HTR-8/SVneo (cell line): ENCODE data around the gene OR6C76.
"Not testable (repeated sequence)": the region's sequence is repeated elsewhere in the genome, so short reads cannot be mapped to it uniquely, and the experiment has no call there.

ENCODE experiments used
- DNase-seq: peaks from one replicate; pipeline ENCODE4 v3.0.0; 2011; ENCODE audit warnings: low spot score, mixed read lengths; ENCODE audit not compliant: insufficient read length
- FAIRE-seq: peaks from 2 replicates; lab custom pipeline; 2011; peaks lifted over from hg19 to GRCh38; lab: Jason Lieb, UNC

The OR6C76 gene

DNA sequence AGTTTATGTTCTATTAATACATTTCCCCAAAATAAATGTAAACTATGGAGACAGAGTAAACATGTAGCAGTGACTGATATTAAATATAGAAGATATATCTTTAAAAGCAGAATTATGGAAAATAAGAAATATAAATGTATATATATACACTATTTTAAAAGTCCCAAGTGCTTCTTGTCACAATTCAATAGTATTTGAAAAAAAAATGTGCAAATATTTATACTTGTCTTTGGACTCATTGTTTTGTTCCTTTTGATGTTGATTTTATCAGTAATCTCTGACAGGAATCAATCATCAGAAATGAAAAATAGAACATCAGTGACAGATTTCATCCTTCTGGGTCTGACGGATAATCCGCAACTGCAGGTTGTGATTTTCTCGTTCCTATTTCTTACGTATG, at the start of gene OR6C76:
TSS of gene OR6C76 (plus strand) at position 301 of the 400 bp plus-strand sequence. CDS start at position 301, 0 bp downstream.
- FAIRE-seq (no peak), DNase-seq (no peak)

DNA sequence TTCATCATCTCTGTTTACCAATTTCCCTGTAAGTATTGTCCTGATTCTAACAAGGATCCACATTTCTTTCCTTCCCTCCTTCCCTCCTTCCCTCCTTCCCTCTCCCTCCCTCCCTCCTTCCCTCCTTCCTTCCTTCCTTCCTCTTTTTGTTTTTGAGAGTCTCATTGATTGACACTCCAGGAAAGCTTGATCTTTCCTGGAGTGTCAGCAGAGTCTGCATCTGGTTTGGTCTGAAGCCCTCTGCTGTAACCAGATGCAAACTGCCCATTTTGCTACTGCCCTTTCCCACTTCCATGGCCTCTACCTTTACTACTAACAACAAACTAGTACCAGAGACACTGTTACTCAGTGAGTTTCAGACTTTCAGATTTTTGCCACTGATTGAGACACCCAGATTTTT, 40.2 kb upstream of the OR6C76 start:
- FAIRE-seq (no peak), DNase-seq (no peak)

DNA sequence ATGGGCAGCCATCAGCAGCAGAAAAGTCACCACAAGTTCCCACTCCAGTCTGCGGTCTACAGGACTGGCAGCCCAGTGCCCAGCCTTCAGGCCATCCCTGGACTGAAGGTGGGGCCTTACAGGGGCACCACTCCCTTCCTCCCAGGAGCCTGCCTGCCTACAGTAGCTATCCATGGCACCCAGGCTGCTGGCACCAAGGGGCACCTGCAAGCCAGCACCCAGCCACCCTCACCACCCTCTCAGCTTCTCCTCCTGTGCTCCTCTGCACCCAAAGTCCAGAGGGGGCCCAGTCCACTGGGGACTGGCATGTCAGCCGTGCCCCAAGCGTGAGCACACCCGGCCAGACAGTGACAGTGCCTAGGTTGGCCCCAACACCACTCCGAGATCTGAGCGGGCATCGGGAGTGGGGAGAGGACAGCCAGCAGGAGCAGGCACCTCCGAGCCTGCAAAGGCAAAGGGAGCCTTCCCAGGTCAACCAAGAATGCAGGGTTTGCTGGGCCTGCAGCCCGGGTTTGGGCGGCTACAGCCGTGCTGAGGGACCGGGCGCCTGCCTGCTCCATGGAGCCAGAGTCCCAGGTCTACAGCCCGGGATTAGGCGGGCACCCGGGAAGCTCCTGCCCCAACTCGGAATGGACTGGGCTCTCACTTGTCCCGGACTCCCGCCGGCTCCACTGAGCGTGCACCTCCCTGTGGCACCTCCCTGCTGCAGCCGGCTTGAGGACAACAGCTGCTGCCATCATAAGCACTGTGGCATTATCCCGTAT, 33.8 kb upstream of the OR6C76 start:
- DNase-seq (no peak), FAIRE-seq (no peak)

DNA sequence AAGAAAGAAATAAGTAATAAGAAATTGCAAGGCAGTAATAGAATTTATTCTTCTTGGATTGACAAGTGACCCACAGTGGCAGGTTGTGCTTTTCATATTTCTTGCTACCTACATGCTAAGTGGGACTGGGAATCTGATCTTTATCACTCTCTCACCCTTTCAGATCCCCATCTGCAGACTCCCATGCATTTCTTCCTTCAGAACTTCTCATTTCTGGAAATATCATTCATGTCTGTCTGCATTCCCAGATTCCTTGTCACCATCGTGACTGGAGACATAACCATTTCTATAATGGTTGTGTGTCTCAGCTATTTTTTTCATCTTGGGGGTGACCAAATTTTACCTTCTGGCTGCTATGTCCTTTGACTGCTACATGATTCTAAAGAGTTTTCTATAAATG, 29.7 kb upstream of the OR6C76 start:
- DNase-seq (no peak), FAIRE-seq (no peak)

DNA sequence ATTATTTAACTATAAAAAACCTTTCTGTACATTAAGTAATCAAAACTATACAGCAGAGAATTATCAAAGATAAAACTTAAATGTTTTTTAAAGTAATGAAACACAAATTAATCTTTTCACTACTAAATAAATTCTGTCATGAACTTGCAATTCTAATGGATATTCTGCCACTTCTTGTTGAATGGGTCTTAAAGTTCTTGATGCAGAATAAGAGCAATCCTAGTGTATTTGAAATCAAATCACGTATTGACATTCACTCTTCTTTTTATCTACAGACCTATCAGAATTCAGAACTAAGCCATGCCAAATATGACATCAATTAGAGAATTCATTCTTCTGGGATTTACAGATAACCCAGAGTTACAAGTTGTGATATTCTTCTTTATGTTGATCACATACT, 25.8 kb upstream of the OR6C76 start, which contains the start of gene OR6C65:
TSS of gene OR6C65 (plus strand) at position 301 of the 400 bp plus-strand sequence. CDS start at position 301, 0 bp downstream.
- DNase-seq = no peak
- FAIRE-seq = no peak

DNA sequence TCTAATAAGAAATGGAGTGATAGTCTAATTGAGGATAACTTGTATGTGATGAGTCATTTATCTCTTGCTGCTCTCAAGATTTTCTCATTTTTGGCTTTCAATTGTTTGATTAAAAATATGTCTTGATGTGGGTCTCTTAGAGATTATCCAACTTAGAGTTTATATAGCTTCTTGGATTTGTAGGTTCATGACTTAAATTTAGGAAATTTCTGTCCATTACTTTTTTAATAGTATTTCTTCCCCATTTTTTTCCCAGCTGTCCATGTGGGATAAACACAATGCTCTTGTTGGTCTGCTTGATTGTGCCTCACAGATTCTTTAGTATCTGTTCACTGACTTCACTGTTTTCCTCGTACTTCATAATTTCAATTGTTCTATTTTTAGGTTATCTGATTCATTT, 18.2 kb upstream of the OR6C76 start:
- FAIRE-seq = no peak
- no peak for DNase-seq

DNA sequence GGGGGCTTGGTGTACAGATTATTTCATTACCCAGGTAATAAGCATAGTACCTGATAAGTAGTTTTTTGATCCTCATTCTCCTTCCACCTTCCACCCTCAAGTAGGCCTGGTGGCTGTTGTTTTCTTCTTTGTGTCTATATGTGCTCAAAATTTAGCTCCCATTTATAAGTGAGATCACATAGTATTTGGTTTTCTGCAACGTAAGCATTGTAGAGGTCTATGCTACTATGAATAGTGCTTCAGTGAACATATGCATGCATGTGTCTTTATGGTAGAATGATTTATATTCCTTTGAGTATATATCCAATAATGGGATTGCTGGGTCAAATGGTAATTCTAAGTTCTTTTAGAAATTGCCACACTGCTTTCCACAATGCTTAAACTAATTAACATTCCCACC, 16.9 kb upstream of the OR6C76 start:
- DNase-seq, FAIRE-seq: not testable (repeated sequence)

DNA sequence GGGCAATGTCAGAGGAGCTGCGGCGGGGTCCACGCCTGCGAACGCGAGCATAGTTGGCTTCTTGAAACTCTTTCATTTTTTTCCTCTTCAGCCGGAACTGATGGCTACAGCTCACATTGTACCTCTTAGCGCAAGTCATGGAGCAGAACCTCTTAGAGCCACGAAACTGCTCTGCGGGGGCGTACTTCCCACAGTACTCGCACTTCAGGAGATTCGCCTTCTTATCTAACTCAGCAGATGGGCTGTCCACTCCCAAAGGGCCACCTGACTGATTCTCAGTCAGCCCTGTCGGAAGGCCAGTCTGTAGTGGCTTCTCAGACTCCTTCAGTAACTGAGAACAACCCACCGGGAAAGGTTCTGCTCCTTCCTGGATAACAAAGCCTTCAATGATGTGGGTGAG, 13.9 kb upstream of the OR6C76 start:
- not testable (repeated sequence) for FAIRE-seq, DNase-seq

DNA sequence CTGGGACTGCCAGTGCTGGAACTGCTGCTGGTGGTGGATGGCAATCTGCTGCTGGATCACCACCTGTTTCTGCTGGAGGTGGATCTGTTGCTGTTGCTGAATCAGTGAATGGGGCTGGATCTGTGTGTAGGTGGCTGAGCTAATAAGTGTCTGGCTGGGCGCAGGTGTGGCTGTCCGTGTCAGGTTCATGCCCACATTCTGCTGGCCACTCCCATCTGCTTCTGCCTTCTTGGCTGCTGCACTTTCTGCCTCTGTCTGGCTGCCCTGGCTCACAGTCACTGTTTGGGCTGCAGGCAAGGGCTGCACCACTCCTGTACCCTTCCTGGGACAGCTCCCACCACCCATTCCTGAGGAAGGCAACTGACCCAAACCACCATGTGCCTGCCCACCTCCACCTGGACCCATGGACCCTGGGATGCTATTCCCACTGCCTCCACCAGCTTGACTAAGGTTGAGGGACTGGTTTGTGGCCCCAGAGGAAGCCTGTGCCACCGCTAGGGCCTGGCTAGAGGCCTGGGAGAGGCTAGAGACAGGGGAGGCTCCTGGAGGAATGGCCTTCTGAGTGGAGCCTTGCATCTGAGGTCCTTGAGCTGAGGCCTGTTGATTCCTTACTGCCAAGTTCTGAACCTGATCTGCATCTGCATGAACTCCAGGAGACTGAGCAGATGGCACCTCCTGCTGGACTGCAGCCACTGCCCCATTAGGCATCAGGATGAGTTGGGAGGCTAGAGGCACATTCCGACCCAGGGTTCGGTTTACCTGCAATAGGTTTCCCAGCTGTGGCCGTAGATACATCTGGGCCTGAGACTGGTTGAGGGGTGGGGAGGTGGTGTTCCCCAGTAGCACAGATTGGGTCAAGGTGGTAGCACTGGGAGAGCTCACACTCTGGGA, 12.3 kb upstream of the OR6C76 start:
- not testable (repeated sequence) for FAIRE-seq, DNase-seq

DNA sequence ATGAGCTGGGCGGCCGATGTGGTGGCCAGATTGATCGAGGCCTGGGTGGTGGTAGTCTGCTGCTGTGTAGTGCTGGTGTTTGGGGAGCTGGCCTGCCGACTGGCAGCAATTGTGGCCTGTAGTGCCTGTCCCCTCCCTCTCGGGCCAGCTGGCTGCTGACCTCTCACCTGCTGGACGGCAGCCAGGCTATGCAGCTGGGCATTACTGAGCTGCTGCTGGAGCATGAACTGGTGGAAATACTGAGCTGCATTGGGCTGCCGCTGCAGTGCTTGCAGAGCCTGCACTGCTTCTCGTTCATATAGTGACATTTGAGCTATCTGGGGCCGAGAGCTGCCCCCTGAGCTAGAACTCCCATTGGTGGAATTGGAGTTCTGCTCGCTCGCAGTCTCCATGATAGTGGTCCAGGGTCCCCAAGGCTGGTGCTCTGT, 11.6 kb upstream of the OR6C76 start:
- not testable (repeated sequence) for DNase-seq
- FAIRE-seq = peak; percentile 46

DNA sequence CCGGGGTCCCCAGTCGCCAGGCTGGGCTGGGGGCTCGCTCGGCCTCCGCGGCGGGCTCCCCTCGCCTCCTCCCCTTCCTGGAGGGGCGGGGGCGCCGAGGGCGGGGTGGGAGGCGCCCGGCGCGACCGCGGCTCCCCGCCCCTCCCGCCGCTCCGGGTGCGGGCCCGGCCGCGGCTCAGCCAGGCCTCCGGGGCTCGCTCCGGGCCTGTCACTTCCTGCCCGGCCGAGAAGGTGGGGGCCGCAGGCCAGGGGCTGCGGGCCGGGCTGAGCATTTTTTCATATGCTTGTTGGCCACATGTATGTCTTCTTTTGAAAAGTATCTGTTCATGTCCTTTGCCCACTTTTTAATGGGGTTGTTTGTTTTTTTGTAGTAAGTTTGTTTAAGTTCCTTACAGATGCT, 11.2 kb upstream of the OR6C76 start:
- not testable (repeated sequence) for FAIRE-seq, DNase-seq

DNA sequence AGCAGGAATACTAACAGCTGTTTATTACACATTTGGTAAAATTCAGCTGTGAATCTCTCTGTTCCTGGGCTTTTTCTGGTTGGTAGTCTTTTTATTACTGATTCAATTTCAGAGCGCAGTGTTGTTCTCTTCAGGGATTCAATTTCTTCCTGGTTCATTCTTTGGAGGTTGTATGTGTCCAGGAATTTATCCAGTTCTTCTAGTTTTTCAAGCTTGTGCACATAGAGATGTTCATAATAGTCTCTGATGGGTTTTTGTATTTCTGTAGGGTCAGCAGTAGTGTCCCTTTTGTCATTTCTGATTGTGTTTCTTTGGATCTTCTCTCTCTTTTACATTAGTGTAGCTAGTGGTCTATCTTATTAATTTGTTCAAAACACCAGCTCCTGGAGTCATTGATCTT, 9.1 kb upstream of the OR6C76 start:
- no peak for FAIRE-seq

DNA sequence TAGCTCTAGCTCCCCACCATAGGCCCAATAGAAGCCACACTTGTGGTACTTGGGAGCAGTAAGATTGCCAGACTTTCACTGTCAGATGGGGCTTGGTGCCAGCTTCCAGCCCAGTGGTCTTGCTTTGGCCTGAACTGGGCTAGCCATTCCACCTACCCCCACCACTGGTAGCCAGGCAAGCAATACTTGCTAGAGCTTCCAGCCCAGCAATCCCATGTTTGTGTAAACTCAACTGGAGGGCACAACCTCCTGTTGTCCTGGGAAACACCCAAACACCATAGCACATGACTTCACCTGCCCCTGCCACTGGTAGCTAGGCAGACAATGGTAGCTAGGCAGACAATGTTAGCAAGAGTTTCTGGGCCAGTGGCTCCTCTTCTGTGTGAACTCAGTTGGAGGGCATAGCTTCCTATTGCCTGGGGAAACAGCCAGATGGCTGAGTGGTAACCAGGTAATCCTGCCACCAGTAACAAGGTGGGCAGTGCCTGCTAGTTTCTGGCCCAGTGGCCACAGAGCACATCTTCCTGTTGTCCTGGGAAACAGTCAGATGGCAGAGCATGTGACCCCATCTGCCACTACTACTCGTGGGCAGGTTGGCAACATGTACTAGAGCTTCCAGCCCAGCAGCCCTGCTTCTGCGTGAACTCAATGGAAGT, 5.6 kb upstream of the OR6C76 start:
- peak; percentile 16 for FAIRE-seq
- DNase-seq = no peak

More for the DNA sequence above, 9.1 kb upstream of the OR6C76 start:
- DNase-seq = no peak

DNA sequence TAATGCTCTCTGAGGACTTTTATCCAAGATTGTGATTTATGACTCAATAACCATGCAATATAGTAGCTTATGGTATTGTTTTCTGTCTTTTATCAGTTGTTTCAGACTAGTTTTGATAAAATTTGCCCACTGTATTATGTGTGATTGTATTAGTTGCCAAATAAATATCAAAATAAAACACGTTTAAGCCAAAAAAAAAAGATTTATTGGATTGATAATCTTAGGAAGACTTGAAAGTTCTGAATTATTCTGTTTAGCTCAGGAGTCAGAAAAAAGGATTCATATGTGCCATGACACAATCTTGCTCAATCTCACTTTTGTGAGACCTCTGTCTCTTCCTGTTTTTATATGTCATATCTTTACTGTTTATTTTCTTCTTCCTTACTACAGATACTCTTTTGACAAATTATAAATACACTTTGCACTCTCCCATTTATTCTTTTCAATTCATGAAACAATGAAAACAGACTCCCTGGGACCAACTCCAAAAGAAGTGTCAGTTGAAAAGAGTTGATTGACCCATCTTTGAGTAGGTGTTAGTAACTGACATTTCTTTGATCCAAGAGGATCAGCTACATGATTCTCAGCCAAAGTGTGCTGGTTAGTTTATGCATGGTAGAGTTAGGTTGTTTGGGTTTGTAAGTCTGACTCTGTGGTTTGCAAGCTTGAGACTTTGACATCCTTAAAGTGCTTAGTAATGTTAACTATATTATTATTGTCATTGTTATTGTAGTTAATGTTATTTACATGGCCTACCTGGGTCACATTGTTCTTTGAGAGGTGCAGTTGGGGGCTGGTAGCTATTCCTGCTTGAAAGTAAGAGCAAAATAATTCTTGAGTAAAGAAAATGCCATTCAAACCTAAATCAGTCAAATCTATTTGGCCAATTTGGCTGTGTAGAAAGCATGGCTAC, 2.5 kb downstream of the OR6C76 start:
- FAIRE-seq = no peak
- no peak for DNase-seq

DNA sequence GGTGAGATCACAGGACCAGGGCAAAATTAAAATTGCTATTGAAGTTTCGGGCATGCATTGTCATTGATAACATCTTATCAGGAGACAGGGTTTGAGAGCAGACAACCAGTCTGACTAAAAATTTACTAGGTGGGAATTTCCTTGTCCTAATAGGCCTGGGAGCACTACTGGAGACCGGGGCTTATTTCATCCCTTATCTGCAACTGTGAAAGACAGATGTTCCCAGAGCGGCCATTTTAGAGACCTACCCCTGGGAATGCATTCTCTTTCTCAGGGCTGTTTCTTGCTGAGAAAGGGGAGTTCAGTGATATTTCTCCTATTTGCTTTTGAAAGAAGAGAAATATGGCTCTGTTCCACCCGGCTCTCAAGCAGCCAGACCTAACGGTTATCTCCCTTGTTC, 15.2 kb downstream of the OR6C76 start:
- not testable (repeated sequence) for FAIRE-seq, DNase-seq

DNA sequence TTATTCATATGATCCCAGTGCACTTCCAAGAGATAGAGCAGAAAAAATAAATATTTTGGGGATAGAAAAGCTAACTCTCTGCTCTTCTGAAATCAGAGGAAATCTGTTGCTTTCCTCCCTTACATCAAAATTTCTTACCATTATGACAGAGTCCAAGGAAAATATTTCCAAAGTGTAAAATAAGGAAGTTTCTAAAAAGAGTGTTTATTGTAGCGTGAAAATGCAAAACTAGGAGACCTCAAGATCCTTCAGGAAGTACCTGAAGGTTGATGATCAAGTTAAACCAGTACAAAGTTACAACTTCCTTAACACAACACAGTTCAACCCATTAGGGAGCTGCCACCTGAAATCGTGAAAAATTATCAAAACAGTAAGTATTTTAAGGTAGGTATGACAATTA, 17.7 kb downstream of the OR6C76 start, which contains the start of gene OR6C2:
TSS of gene OR6C2 (plus strand) at position 301 of the 400 bp plus-strand sequence. CDS start 8,138 bp downstream, outside the sequence.
- no peak for FAIRE-seq

DNA sequence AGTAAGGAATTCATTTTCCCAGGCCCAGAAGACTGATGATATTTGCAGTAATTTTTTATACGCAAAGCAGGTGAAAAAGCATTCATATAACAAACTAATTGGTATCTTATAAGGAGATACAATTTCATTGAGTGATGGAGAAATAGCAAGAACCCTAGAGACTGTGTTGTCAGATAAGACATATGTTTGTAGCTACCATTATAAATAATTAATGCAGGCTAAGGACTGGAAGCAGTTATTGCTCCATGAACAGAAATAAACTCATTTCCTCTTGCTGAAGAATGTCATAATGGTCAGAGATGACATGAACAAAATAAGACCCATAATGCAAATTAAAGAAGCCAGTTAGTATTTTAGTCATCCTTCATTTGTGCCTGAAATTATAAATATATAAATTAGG, 19.3 kb downstream of the OR6C76 start:
- FAIRE-seq = no peak
- DNase-seq = no peak

More for the DNA sequence above, 17.7 kb downstream of the OR6C76 start, which contains the start of gene OR6C2:
- DNase-seq = no peak

DNA sequence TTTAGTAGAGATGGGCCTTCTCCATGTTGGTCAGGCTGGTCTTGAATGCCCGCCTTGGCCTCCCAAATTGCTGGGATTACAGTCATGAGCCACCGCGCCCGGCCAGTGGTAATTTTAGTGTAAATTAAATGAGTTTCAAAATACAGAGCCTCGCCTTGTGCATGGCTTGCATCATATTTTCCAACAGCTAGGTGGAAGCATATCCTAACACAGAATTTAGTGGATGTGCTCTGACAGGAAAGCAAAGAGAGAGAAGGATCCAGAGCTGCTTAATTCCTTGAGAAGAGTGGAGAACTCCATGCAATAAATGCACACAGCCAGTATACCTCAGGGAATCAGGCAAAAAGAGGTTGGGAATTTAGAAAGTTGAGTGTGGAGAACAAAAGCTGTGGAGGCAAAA, 20.3 kb downstream of the OR6C76 start:
- DNase-seq = no peak
- FAIRE-seq = no peak

DNA sequence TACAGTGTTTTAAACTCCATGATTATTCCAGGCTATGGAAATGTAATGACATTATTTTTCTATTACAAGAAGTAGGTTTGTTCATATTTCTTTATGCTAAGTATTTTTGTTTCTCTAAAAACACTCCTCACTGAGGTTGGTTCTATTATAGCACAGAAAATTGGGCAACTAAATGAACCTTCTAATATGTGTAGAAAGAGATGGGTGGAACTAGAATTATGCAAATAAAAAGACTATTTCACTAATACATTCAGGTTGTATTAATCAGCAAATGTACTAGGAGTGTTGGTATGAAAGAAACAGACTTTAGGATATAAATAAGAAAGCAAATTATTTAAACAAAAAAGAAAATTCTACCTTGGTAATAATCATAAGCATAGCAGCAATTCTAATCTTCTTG, 22.8 kb downstream of the OR6C76 start:
- DNase-seq (no peak), FAIRE-seq (no peak)
